Measurements from ENCODE around the gene LINGO3. TPM values are rescaled to one million over a fixed set of nuclear protein-coding genes. Genes with fewer than 3 reads are reported as not detected.

Gene LINGO3
- not detected in 2 replicates for total RNA-seq

- peak; percentile 75 for DNase-seq (ENCODE audit: insufficient read length, low spot score, missing footprints)
- Histone ChIP-seq H3K79me2 (ENCODE audit: insufficient read depth, low read length) (no peaks in the 10 kb centered on the region), H3K27me3 (ENCODE audit: insufficient read depth, low read length) (peaks cover 39% of the 10 kb centered on the region), H2AFZ (ENCODE audit: low read length) (no peak within 1 kb of the TSS), H3K27ac (ENCODE audit: low read depth, low read length) (no peak within 1 kb of the TSS), H3K9me3 (ENCODE audit: low read depth, low read length) (no peaks in the 10 kb centered on the region), H3K4me1 (ENCODE audit: insufficient read depth, low read length) (peaks cover 8% of the 10 kb centered on the region), H3K36me3 (ENCODE audit: insufficient read depth, low read length) (no peaks in the 10 kb centered on the region), H4K20me1 (ENCODE audit: insufficient read depth, low read length) (peaks cover 17% of the 10 kb centered on the region), H3K4me3 (ENCODE audit: insufficient read depth, low read length) (peak within 1 kb of the TSS; percentile 42), H3K4me2 (ENCODE audit: insufficient read depth, low read length) (no peak within 1 kb of the TSS)
- TF ChIP-seq CTCF (IDR thresholded peaks at IDR 0.05; ENCODE audit: extremely low read depth, low read depth, low read length): no peak
Measured at GRCh38 chr19:2308114-2308556, at the start of gene LINGO3. LINGO3 (minus strand) TSS chr19:2308154; CDS start chr19:2291776, 16,378 bp downstream.

GRCh38 chr19:2356036-2356646, 48.2 kb upstream of the LINGO3 start:
- H4K20me1 ChIP-seq (ENCODE audit: insufficient read depth, low read length): no peaks in the 10 kb centered on the region
- no peak overlapping the region for H3K27ac ChIP-seq (ENCODE audit: low read depth, low read length)
- TF ChIP-seq CTCF (IDR thresholded peaks at IDR 0.05; ENCODE audit: extremely low read depth, low read depth, low read length): no peak
- H2AFZ ChIP-seq (ENCODE audit: low read length): no peak overlapping the region
- DNase-seq (ENCODE audit: insufficient read length, low spot score, missing footprints): peak; percentile 83
- no peak overlapping the region for H3K4me2 ChIP-seq (ENCODE audit: insufficient read depth, low read length)
- H3K36me3 ChIP-seq (ENCODE audit: insufficient read depth, low read length): no peaks in the 10 kb centered on the region
- H3K27me3 ChIP-seq (ENCODE audit: insufficient read depth, low read length): peaks cover 18% of the 10 kb centered on the region
- no peak overlapping the region for H3K4me3 ChIP-seq (ENCODE audit: insufficient read depth, low read length)
- H3K4me1 ChIP-seq (ENCODE audit: insufficient read depth, low read length): no peaks in the 10 kb centered on the region
- no peaks in the 10 kb centered on the region for H3K79me2 ChIP-seq (ENCODE audit: insufficient read depth, low read length)
- H3K9me3 ChIP-seq (ENCODE audit: low read depth, low read length): no peaks in the 10 kb centered on the region

GRCh38 chr19:2355168-2356035, 47.4 kb upstream of the LINGO3 start:
- no peak overlapping the region for H2AFZ ChIP-seq (ENCODE audit: low read length)
- H3K27me3 ChIP-seq (ENCODE audit: insufficient read depth, low read length): peaks cover 13% of the 10 kb centered on the region
- H3K79me2 ChIP-seq (ENCODE audit: insufficient read depth, low read length): no peaks in the 10 kb centered on the region
- DNase-seq (ENCODE audit: insufficient read length, low spot score, missing footprints): peak; percentile 94
- no peak overlapping the region for H3K4me2 ChIP-seq (ENCODE audit: insufficient read depth, low read length)
- no peak for TF ChIP-seq CTCF (IDR thresholded peaks at IDR 0.05; ENCODE audit: extremely low read depth, low read depth, low read length)
- no peaks in the 10 kb centered on the region for H3K36me3 ChIP-seq (ENCODE audit: insufficient read depth, low read length)
- H3K4me1 ChIP-seq (ENCODE audit: insufficient read depth, low read length): no peaks in the 10 kb centered on the region
- H3K9me3 ChIP-seq (ENCODE audit: low read depth, low read length): no peaks in the 10 kb centered on the region
- no peak overlapping the region for H3K4me3 ChIP-seq (ENCODE audit: insufficient read depth, low read length)
- H4K20me1 ChIP-seq (ENCODE audit: insufficient read depth, low read length): no peaks in the 10 kb centered on the region
- H3K27ac ChIP-seq (ENCODE audit: low read depth, low read length): no peak overlapping the region

- no peak for TF ChIP-seq CTCF (IDR thresholded peaks at IDR 0.05; ENCODE audit: extremely low read depth, low read depth, low read length)
- H3K4me2 ChIP-seq (ENCODE audit: insufficient read depth, low read length): no peak overlapping the region
- no peaks in the 10 kb centered on the region for H4K20me1 ChIP-seq (ENCODE audit: insufficient read depth, low read length)
- no peaks in the 10 kb centered on the region for H3K79me2 ChIP-seq (ENCODE audit: insufficient read depth, low read length)
- peaks cover 9% of the 10 kb centered on the region for H3K27me3 ChIP-seq (ENCODE audit: insufficient read depth, low read length)
- H3K9me3 ChIP-seq (ENCODE audit: low read depth, low read length): no peaks in the 10 kb centered on the region
- H3K27ac ChIP-seq (ENCODE audit: low read depth, low read length): no peak overlapping the region
- DNase-seq (ENCODE audit: insufficient read length, low spot score, missing footprints): no peak
- H2AFZ ChIP-seq (ENCODE audit: low read length): no peak overlapping the region
- H3K36me3 ChIP-seq (ENCODE audit: insufficient read depth, low read length): peaks cover 5% of the 10 kb centered on the region
- H3K4me1 ChIP-seq (ENCODE audit: insufficient read depth, low read length): no peaks in the 10 kb centered on the region
- H3K4me3 ChIP-seq (ENCODE audit: insufficient read depth, low read length): no peak overlapping the region
Measured at GRCh38 chr19:2354670-2355069, 46.7 kb upstream of the LINGO3 start.

All from osteoblast (primary cell).